ENCODE data around the gene MAP1LC3B.
A peak's percentile ranks its signal among the peaks of the same experiment; 100 is the strongest.
"Not testable (repeated sequence)": the region's sequence is repeated elsewhere in the genome, so short reads cannot be mapped to it uniquely, and the experiment has no call there.

The MAP1LC3B gene

DNA sequence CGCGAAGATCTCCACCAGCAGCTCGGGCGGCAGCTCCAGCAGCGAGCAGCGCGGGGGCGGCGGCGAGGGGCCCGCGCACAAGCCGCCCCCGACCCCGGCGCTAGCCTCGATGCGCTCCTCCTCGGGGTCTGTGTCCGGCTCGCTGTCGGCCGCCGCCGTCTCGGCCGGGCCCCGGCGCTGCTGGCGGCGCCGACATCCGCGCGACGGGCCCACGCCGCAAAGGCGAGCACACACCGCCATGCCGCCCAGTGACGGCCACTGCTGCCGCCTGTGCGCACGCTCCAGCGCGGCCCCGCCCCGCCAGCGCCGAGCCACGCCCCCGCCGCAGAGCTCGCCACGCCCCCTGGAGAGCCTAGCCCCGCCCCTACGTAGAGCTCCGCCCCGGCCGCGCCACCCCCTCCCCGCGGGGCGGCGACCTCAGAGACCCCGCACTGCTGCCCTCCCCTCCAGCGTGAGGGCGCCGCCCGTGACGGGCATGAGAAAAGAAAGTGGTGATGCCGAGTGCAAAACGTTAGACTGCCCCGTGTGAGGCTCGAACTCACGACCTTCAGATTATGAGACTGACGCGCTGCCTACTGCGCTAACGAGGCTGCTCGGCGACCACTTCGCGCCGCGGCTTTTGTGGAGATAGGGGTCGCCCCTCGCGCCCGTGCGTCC, 8.5 kb upstream of the MAP1LC3B start, which contains the start of gene FBXO31:
TSS of gene FBXO31 (minus strand) at position 272 of the 657 bp plus-strand sequence. CDS start at position 240, 32 bp downstream.
- peak; percentile 65 to 77 for DNase-seq

DNA sequence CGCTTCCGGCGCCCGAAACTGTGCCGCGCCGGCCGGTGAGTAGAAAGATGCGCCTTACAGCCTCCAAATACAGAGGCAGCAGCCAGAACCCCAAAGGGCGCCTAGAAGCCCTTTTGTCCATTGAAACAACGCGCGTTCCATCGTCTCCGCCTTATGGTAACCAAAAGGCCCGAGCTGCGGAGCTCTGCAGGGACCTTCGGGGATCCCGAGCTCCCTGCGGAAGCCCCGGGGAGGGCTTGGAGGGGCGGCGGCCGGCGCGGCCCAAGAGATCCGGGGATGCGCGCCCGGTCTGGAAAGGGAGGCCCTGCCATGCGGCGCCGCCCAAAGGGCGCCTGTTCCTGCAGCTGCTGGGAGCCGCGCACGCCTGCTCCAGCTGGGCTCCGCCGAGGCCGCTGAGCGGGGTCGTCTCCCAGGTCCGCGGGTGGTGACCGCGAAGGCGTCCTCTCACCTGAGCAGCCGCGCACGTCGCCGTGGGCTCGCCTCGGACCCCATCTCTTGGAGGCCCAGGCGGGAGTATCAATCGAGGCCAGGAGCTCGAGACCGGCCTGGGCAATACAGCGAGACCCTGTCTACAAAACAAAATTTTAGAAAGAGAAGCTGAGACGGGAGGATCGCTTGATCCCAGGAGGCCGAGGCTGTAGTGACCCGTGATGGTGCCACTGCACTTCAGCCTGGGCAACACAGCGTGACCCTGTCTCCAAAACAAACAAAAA, 7.8 kb upstream of the MAP1LC3B start:
- no peak for DNase-seq

DNA sequence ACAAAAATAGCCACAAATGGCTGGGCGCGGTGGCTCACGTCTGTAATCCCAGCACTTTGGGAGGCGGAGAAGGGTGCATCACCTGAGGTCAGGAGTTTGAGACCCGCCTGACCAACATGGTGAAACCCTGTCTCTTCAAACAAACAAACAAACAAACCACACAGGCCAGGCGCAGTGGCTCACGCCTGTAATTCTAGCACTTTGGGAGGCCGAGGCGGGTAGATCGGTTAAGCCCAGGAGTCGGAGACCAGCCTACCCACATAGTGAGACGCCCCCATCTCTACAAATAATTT, 7.3 kb upstream of the MAP1LC3B start:
- DNase-seq: not testable (repeated sequence)

DNA sequence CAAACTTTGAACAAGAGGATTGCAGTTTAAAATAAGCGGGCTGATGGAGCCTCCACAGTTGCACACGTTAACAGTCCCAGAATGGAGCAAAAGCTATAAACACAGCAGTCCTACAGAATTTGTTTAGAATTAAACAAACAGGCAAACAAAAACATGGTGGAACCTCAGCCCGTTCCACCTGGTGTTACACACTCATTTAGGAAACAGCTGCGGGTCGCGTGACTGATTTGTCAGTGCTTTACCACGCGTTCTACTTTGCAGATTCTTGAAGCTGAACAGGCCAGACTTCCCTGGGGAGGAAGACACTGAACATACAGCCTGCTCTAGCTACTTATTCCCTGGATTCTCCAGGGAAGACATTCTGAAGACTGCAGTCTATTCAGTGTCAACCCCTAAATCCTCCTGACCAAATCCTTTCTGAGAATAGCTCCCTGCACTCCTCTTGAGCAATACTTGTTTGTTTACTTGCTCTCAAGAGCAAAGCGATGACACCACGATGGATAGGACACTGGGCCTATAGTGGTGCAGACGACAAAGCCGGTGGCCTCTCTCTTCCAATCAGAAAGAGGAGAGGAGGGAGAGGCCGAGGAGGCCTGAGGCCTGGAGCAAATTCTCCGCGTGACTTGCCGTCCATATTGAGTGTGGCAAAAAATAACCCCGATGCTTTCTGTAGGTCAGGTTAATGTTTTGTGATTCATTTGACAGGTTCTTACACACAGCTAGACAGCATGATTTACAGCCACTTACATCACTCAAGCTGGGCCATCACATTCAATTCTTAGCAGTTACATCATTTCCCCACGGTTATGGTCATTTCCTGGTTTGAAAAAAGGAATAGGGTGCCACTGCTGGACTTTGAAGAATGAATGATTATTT, 4.0 kb upstream of the MAP1LC3B start:
- peak; percentile 71 to 92 for DNase-seq

DNA sequence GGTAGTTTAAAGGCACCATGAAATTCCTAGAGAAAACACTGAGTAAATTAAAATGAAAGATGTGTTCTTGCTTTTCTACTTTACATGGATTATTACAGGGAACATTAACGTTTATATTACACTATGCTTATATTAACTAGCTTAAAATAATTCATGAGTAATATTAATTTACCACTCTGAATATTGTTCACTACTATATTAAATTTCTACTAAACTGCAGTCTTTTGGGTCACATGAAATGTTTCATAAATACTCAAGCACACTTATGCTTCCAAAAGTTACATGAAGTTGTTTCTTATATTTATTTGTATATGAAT, 3.4 kb upstream of the MAP1LC3B start:
- no peak for DNase-seq

DNA sequence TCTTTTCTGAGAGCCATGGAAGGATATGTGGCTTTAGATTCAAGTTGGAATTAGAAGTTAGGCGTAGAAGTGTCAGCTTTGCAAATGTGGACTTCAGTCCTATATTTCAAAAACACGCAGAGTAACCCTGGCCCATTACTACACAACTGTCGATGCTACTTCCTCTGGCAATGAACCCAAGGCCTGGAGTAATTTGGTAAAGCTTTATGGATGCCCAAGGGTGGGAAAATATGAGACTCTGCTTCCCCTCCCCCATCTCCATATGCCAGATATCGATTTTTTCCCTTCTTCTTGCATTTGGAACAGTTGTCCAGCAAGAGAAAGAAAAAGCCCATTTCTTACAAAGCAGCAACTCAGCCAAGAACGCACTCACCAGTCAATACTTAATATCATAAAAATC, 2.9 kb upstream of the MAP1LC3B start:
- DNase-seq: peak; percentile 79 to 85

DNA sequence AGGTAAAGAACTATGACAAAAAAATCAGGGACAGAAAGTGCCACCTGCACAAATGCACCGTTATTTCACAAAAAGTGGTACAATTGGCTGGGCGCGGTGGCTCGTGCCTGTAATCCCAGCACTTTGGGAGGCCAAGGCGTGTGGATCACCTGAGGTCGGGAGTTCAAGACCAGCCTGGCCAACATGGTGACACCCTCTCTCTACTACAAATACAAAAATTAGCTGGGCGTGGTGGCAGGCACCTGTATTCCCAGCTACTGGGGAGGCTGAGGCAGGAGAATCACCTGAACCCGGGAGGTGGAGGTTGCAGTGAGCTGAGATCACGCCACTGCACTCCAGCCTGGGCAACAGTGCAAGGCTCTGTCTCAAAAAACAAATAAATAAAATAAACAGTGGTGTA, 2.2 kb upstream of the MAP1LC3B start:
- DNase-seq: not testable (repeated sequence)

DNA sequence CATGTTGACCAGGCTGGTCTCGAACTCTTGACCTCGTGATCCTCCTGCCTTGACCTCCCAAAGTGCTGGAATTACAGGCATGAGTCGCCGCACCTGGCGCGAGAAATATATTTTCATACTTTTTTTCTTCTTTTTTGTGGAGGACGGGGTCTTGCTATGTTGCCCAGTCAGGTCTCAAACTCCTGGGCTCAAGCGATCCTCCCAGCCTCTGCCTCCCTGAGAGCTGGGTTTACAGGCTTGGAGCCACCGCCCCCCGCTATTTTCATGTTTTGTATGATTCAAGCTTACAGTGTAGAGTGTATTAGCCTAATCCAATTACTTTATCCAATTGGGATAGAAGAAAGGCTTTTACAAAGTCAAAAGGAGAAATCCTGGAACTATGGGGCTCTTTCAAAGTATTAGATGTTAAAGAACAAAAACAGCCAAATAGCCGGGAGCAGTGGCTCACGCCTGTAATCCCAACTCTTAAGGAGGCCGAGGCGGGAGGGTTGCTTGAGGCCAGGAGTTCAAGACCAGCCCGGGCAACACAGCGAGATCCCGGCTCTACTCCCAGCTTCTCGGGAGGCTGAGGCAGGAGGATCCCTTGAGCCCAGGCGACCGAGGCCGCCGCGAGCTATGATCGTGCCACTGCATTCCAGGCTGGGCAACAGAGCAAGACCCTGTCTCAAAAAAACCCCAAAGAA, 1.4 kb upstream of the MAP1LC3B start:
- no peak for DNase-seq

DNA sequence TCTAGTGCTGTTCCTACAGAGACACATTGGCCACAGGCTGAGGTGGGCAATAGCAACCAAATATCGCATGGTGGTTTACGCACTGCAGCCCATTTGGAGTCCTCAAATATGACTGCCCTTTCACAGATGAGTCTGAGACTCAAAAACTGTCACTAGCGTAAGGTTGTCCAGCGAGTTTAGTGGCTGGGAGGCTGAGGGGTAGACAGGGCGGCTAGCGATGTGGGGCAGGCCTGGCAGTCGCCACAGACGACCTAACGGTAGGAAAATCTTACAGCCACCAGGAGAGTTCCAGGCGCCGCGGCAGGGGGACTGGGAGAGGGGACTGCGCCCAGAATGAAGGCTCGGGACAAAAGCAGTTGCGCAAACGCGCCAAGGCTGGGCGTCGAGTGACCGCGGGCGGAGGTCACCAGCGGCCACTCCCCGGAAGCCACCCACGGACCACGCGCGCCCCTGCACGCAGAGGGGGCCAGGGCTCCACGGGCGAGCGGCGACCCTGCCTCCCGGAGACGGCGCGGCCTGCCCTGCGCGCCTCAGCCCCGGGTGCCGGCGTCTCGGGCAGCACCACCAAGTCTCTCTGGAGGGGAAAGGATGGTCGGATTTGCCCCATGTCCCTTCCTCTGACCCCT, 699 bp upstream of the MAP1LC3B start:
- DNase-seq: no peak

DNA sequence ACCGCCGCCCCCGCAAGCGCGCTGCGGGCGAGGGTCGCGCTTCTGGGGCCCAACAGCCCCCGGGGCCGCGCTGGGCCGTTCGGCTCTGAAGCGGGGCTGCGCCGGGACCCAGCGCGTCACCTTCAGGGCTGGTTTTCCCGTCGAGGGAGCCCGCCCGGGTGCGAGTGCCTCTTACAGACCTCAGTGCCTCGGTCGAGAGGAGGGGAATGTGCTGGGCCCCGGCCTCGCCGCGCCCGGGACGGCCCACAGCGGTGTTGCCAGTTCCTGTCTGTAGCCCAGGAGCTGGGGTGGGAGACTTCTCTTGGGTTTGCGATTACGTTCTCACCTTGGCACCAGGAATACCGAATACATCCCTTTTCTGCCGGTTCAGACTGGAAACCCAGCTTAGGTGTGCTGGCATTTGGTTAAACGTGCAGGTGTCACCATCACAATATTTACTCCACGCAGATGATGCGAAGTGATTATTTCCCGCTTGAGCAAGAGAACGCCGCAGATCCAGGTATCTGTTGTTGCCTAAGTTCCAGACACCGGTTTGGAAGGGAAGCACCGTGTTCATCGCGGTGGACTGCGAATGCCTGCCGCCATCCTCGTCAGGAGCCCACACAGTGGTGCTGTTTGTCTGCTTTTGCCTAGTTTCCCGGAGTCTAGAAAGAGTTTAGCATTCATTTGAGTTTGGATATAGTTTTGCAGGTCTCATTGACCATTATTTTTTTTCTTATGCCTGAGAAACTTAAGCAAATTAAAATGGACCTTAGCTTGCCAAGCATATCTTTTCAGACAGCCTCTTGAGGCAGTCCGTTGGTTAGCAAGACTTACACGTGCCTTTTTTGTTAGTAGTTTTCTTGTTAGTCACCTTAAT, 914 bp downstream of the MAP1LC3B start:
- peak in 1 of 2 experiments; percentile 8 for DNase-seq

DNA sequence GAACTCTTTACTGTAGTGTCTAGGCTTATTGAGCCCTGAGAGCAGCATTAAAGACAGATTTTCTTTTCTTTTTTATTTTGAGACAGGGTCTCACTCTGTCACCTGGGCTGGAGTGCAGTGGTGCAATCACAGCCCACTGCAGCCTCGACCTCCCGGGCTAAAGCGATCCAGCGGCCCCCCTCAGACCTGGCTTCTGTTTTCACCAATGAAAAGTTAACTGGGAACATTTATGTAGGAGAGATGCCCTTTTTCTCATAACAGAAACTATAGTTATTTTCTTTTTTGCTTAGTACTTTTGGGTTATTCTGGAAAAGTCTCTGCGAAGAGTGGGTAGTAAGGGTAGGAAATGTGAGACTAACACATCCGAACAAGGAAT, 1.5 kb downstream of the MAP1LC3B start:
- DNase-seq: no peak

DNA sequence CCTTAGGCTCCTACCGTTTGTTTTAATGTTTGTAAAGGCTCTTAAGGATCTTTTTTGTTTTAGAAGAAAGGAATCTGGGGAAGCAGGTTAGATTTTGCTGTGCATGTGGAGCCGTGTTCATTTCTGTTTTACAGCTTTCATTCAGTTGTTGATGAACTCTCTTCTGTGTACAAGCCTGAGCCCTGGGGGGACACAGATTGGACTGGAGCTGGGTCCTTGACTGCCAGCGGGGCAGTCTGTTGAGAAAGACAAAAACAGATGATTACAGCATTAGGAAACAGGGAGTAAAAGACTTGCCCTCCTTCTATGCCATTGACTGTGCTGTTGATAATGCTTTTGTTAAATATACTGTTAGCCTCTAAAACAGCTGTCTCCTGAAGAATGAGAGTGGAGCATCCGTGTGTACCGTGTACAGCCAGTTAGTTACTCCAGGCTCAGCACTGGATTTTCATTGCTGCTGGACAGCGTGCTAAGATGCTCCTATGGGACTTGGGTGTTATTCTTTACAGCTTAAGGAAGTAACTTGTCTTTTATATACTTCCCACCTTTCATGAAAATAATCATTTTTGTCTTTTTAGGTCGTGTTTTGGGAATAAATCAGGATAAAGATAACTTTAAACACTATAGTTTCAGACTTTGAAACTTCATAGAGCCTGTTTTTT, 3.2 kb downstream of the MAP1LC3B start:
- DNase-seq: no peak

DNA sequence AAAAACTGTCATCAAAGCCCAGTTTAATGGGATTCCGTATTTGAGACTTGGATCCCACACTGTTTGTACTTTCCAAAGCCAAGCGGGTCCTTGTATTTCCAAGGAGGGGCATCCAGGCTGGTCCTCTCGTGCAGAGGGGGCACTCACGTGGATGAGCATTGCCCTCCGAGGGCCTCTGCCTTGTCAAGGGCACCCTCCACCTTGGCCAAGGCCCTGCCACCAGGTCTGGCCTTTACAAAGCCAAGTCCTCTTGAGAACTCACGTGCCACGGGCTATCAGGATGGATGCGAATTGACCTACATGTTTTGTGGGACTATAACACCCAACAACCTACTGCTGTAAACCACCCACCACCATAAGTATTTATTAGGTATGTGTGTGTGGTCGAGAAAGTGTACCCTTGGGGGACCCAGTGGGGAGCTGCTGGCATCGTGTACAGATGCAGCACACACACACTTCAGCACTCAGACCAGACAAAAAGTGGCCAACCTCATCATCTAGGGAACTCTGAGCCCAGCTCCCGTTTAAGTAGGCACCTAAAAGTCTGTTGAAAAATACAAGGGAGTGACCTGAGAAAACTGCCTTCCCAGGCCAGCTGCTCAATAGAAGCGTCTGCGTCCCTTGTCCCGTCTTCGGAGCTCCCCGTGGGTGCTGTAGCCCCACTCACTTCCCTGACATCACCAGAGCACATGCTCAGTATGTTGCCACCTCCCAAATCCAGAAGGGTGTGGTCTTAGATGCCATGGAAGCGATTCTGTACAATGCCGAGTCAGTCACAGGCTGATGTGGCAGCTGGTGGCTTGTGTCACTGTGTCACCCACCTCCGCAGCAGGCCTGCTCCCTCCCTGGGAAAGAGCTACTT, 12.9 kb downstream of the MAP1LC3B start:
- DNase-seq: no peak

DNA sequence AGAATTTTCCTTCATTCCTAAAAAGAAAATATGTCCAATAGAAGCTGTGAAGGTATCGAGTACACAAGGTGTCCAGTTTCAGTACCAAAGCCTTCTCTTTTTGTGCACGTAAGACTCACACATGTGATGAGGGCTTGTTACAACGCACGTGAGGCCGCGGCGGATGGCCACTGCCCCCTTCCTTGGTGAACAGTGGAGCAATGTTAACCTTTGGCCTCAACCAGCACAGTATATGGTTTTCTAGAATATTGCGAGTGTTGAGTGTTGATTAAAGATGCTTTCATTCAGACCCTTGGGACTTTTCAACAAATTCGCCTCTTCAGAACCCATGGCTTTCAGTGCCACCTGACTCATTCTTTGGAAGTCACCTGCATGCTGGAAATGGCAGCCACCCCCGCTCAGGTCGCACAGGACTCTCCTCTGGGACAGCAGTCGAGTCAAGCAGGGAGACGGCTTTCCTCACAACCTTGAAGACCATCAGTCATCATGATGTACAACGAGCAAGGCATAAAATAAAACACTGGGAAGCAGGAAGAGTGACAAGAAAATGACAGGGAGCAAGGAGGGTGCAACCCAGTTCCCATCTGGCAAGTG, 14.5 kb downstream of the MAP1LC3B start:
- DNase-seq: no peak

DNA sequence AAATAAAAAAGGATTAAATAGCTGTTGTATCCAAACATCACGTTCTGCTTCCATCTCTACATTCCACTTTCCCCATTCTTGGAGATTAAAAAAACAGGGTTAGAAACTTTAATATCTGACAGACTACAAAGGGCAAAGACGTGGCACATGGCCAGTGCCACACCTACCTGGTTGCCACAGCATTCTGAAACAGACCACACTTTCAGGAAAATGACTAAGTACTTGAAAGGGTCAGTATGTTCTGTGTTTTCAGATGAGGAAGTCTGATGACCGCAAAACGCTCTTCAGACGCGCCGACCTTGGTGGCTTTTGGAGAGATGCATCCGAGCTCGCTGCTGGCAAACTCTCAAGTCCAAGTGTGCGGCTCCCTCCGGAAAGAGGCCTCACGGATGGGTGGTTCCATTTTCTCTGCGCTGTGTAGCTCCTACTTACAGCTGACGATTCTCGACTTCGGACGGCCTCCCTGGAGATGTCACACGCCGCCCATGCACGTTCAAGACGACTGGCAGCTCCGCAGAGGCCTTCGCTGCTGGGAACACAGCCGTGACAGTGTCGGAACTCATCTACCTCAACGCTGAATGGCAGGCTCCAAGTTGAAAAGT, 15.5 kb downstream of the MAP1LC3B start:
- no peak for DNase-seq

DNA sequence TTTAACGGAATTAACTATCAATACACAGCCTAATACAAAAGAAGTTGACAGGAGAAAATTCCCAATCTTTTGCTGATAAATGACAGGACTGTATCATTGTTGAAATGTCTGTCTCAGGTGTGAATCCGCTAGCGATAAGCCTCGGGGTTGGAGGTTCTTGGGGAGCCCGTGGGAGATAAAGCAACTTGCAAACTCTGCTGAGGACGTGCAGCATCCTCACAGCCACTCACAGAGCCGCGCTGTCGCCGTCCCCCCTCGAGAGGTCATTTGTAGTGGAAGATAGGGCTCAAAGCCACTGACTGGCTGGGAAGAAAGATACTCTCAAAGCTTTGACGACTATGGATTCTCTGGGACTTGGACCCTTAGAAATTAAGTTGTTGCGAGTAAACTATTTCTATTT, 17.0 kb downstream of the MAP1LC3B start:
- DNase-seq: no peak

DNA sequence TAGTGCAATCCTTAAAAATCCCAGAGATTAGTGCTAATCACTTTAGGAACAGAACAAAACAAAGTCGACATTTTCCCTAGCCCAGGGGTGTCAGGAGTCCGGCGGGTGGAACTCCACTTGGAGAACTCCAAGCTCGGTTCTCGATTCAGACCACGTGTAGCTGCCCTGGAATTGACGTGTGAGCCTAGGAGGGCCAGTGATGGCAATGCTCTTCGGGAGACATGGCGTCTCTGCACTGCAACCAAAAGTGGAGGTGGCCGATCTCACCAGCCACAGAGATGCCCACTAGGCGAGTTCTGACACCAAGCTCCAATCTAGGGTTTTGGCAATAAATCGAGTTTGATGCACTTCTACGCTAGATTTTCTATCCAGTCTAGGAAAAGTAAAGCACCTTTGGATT, 17.6 kb downstream of the MAP1LC3B start:
- no peak for DNase-seq

DNA sequence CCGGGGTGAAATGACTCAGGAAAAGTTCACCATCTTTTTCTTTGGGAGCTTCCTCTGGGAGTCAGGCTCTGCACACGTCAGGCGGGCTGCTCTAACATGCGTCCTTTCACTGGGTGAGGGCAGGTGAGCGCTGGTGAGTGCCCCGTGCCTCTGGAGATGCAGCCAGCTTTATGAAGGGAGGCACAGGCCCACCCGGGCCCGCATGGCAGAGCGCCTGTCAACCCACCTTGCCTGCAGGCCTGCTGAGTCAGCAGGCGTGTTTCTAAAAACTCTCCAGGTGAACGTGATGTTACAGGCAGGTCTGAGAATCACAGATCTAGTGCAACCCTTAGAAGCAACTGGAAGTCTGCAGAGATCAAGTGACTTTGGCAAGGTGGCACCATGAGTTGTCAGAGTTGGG, 18.4 kb downstream of the MAP1LC3B start:
- DNase-seq: no peak

DNA sequence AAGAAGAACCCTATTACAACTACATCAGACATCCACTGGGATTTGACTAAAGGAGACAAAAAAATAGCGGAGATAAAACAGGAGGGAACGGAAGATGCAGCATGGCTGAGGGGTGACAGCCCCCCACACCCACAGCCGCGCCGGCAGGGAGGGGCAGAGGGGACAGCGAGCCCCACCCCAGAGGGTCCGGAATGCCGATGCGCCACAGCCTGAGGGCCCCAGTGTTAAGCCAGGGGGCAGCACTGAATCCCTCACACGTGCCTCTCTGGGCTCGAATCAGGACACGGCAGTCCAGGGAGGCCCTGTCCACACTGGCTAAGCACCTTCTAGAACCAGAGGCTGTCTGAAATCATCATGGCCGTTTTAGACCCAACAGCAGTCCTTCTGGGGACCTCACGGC, 18.8 kb downstream of the MAP1LC3B start:
- no peak for DNase-seq

Measured in NCI-H446 (cell line).